HEK293 (cell line): ENCODE measurements around the gene MATN1.

ENCODE experiments used
- CTCF ChIA-PET: fragments of 350-600 bp; formaldehyde crosslinking; extraction: SDS; loops from one replicate; lab custom pipeline; 2021; ENCODE audit warnings: antibody characterized with exemption; lab: Yijun Ruan, JAX
- POLR2A ChIA-PET: fragments of 300-600 bp; formaldehyde crosslinking; extraction: SDS; loops from one replicate; lab custom pipeline; 2020; ENCODE audit warnings: antibody characterized with exemption, inconsistent platforms; lab: Yijun Ruan, JAX
- H3K27ac ChIP-seq: fragments of 200-500 bp; sonication (Bioruptor generic); 2 replicates; pipeline ENCODE4 v1.5.1; 2014; ENCODE audit warnings: low read depth, low read length, control low read depth, inconsistent platforms; ENCODE audit errors: extremely low read depth
- H3K36me3 ChIP-seq, 2 experiments: fragments of 200-500 bp in 1 of 2; sonication (Bioruptor generic) in 1 of 2; 1 replicate in 1 of 2; 2 replicates in 1 of 2; pipeline ENCODE4 v1.5.1; 2014 to 2017; ENCODE audit warnings: inconsistent platforms in 2 of 2, low read length in 2 of 2; ENCODE audit not compliant: control insufficient read depth in 2 of 2, insufficient read depth in 1 of 2
- H3K4me1 ChIP-seq: fragments of 200-500 bp; sonication (Bioruptor generic); 2 replicates; pipeline ENCODE4 v1.5.1; 2014; ENCODE audit warnings: mild to moderate bottlenecking, low read length, inconsistent platforms; ENCODE audit not compliant: control insufficient read depth, insufficient read depth
- H3K4me3 ChIP-seq: 2 replicates; pipeline ENCODE4 v1.5.1; 2011; ENCODE audit warnings: low read depth, mild to moderate bottlenecking, control low read depth, low read length, moderate library complexity
- H3K9me3 ChIP-seq: fragments of 200-500 bp; sonication (Bioruptor generic); 2 replicates; pipeline ENCODE4 v1.5.1; 2014; ENCODE audit warnings: low read depth, low read length, inconsistent platforms; ENCODE audit not compliant: control insufficient read depth, insufficient read depth
- BCL11B ChIP-seq: fragments of 450-650 bp; formaldehyde crosslinking; IDR thresholded peaks from 2 replicates; pipeline ENCODE4 v1.5.1; 2016; ENCODE audit warnings: low read depth, missing biosample characterization, missing genetic modification characterization
- CTCF ChIP-seq: fragments of 450-650 bp; formaldehyde crosslinking; IDR thresholded peaks from 2 replicates; pipeline ENCODE4 v1.5.1; 2016; ENCODE audit warnings: missing biosample characterization, missing genetic modification characterization
- ELK4 ChIP-seq: IDR thresholded peaks from 2 replicates; pipeline ENCODE4 v1.6.1; 2011; ENCODE audit warnings: mild to moderate bottlenecking, low read depth, low read length, borderline replicate concordance
- FEZF1 ChIP-seq: fragments of 450-650 bp; formaldehyde crosslinking; IDR thresholded peaks from 2 replicates; pipeline ENCODE4 v1.5.1; 2016; ENCODE audit warnings: missing biosample characterization, missing genetic modification characterization
- GFI1B ChIP-seq: fragments of 450-650 bp; formaldehyde crosslinking; IDR thresholded peaks from 2 replicates; pipeline ENCODE4 v1.5.1; 2016; ENCODE audit warnings: missing biosample characterization, missing genetic modification characterization
- HOXD13 ChIP-seq: sonication (generic); formaldehyde crosslinking; IDR thresholded peaks from 2 replicates; pipeline ENCODE4 v1.8.0; 2022; ENCODE audit warnings: missing genetic modification reagents, borderline replicate concordance
- IKZF3 ChIP-seq: fragments of 450-650 bp; IDR thresholded peaks from 2 replicates; pipeline ENCODE4 v1.5.0; 2018; ENCODE audit warnings: missing biosample characterization, mild to moderate bottlenecking, missing genetic modification characterization, moderate library complexity
- PRDM4 ChIP-seq: fragments of 450-650 bp; formaldehyde crosslinking; IDR thresholded peaks from 2 replicates; pipeline ENCODE4 v1.5.1; 2017; ENCODE audit warnings: missing biosample characterization, missing genetic modification characterization
- SALL2 ChIP-seq: fragments of 450-650 bp; formaldehyde crosslinking; IDR thresholded peaks from 2 replicates; pipeline ENCODE4 v1.5.0; 2017; ENCODE audit warnings: missing biosample characterization, mild to moderate bottlenecking, missing genetic modification characterization, borderline replicate concordance
- ZBTB17 ChIP-seq: fragments of 450-650 bp; formaldehyde crosslinking; IDR thresholded peaks from 2 replicates; pipeline ENCODE4 v1.5.1; 2016; ENCODE audit warnings: missing biosample characterization, missing genetic modification characterization
- ZNF23 ChIP-seq: fragments of 450-650 bp; formaldehyde crosslinking; IDR thresholded peaks from 2 replicates; pipeline ENCODE4 v1.5.1; 2016; ENCODE audit warnings: missing biosample characterization, missing genetic modification characterization, borderline replicate concordance
- ZNF274 ChIP-seq, 2 experiments: fragments of 200-500 bp in 1 of 2; fragments of 450-650 bp in 1 of 2; sonication (Bioruptor generic) in 1 of 2; formaldehyde crosslinking in 1 of 2; IDR thresholded peaks; 2 replicates each; pipeline versions ENCODE4 v1.5.1 to v1.6.1; 2014 to 2016; ENCODE audit warnings: borderline replicate concordance in 1 of 2, inconsistent platforms in 1 of 2, low read length in 1 of 2, missing biosample characterization in 1 of 2, missing genetic modification characterization in 1 of 2
- ZNF433 ChIP-seq: fragments of 450-650 bp; formaldehyde crosslinking; IDR thresholded peaks from 2 replicates; pipeline ENCODE4 v1.5.1; 2016; ENCODE audit warnings: missing biosample characterization, missing genetic modification characterization, low read depth
- ZNF544 ChIP-seq: fragments of 450-650 bp; formaldehyde crosslinking; IDR thresholded peaks from 2 replicates; pipeline ENCODE4 v1.5.0; 2017; ENCODE audit warnings: missing biosample characterization, missing genetic modification characterization
- ZNF580 ChIP-seq: fragments of 450-650 bp; formaldehyde crosslinking; IDR thresholded peaks from 2 replicates; pipeline ENCODE4 v1.5.1; 2016; ENCODE audit warnings: missing biosample characterization, missing genetic modification characterization
- ZNF596 ChIP-seq: fragments of 450-650 bp; IDR thresholded peaks from 2 replicates; pipeline ENCODE4 v1.5.0; 2018; ENCODE audit warnings: missing biosample characterization, mild to moderate bottlenecking, missing genetic modification characterization, moderate library complexity
- ZNF610 ChIP-seq: fragments of 450-650 bp; formaldehyde crosslinking; IDR thresholded peaks from 2 replicates; pipeline ENCODE4 v1.5.1; 2016; ENCODE audit warnings: missing biosample characterization, missing genetic modification characterization, borderline replicate concordance
- ZNF76 ChIP-seq: fragments of 450-650 bp; formaldehyde crosslinking; IDR thresholded peaks from 2 replicates; pipeline ENCODE4; 2016; ENCODE audit warnings: low read depth, missing biosample characterization, missing genetic modification characterization, borderline replicate concordance
- ZNF768 ChIP-seq: fragments of 450-650 bp; formaldehyde crosslinking; IDR thresholded peaks from 2 replicates; pipeline ENCODE4 v1.5.1; 2018; ENCODE audit warnings: missing biosample characterization, mild to moderate bottlenecking, missing genetic modification characterization
- ZNF776 ChIP-seq: fragments of 450-650 bp; formaldehyde crosslinking; IDR thresholded peaks from 2 replicates; pipeline ENCODE4 v1.5.0; 2017; ENCODE audit warnings: missing biosample characterization, missing genetic modification characterization, borderline replicate concordance
- ZNF777 ChIP-seq: fragments of 450-650 bp; formaldehyde crosslinking; IDR thresholded peaks from 2 replicates; pipeline ENCODE4 v1.5.1; 2017; ENCODE audit warnings: missing biosample characterization, missing genetic modification characterization, borderline replicate concordance

Gene MATN1

GRCh38 chr1:30744060-30744756 is 20.8 kb upstream of the MATN1 start:
- no peaks in the 10 kb centered on the region for H3K36me3 ChIP-seq
- POLR2A ChIA-PET = no interaction called here

More at GRCh38 chr1:30744060-30744756, 20.8 kb upstream of the MATN1 start:
- H3K27ac ChIP-seq = no peak overlapping the region
- CTCF ChIA-PET = interaction anchor here (0.7 to 2.0 kb wide), 4 partner anchors 19 to 35 kb away, joined by 3 to 10 read pairs (median 4); no protein-coding TSS in a partner anchor
- H3K4me3 ChIP-seq = no peak overlapping the region
- no peaks in the 10 kb centered on the region for H3K4me1 ChIP-seq
- TF ChIP-seq PRDM4 (tag by site-specific recombination) = no peak
- no peak for TF ChIP-seq ZNF777
- no peak for TF ChIP-seq FEZF1
- no peak for TF ChIP-seq ZNF610 (tag by site-specific recombination)
- TF ChIP-seq ZNF76 (tag by site-specific recombination) = no peak
- no peak for TF ChIP-seq ELK4
- TF ChIP-seq GFI1B (tag by site-specific recombination) = no peak
- 0 out of 2 replicates have a peak, but pooled peaks have one; percentile 23 for TF ChIP-seq ZBTB17
- TF ChIP-seq ZNF776 = no peak
- TF ChIP-seq ZNF580 (tag by site-specific recombination) = 0 out of 2 replicates have a peak, but pooled peaks have one; percentile 29
- TF ChIP-seq ZNF274 (IDR thresholded peaks at IDR 0.05; ENCODE audit: low read length) = no peak
- TF ChIP-seq ZNF274 (tag by site-specific recombination; IDR thresholded peaks at IDR 0.05; ENCODE audit: borderline replicate concordance) = no peak
- TF ChIP-seq ZNF23 (tag by site-specific recombination) = no peak
- no peak for TF ChIP-seq HOXD13 (CRISPR knock-in tag)
- TF ChIP-seq BCL11B (tag by site-specific recombination) = no peak
- no peak for TF ChIP-seq CTCF
- TF ChIP-seq SALL2 = no peak
- TF ChIP-seq ZNF596 (tag by site-specific recombination) = no peak
- peak; percentile 69; the same call in 1 of the 2 replicates for TF ChIP-seq ZNF768
- no peak for TF ChIP-seq ZNF433 (tag by site-specific recombination)
- no peak for TF ChIP-seq ZNF544 (tag by site-specific recombination)
- TF ChIP-seq IKZF3 (tag by site-specific recombination) = no peak
- no peaks in the 10 kb centered on the region for H3K9me3 ChIP-seq
